Neural cell (in vitro differentiated cells): ENCODE results near the gene TBATA. TPM values are rescaled to one million over a fixed set of nuclear protein-coding genes. Genes with fewer than 3 reads are reported as not detected.

Experiments used
- H2AFZ ChIP-seq: fragments of 200-600, 300-800 bp; sonication (generic), shearing (Covaris generic); 2 replicates; pipeline ENCODE4 v1.6.0; 2014; ENCODE audit warnings: low read depth, mild to moderate bottlenecking, antibody characterized with exemption, low read length, moderate library complexity
- H3F3A ChIP-seq: fragments of 200-600 bp; shearing (Covaris generic); 2 replicates; pipeline ENCODE4 v1.6.1; 2016; ENCODE audit warnings: mild to moderate bottlenecking, moderate library complexity, mixed read lengths, antibody characterized with exemption, low read length; ENCODE audit not compliant: insufficient read depth, poor library complexity, severe bottlenecking
- H3K27ac ChIP-seq: fragments of 200-600, 300-800 bp; sonication (generic), shearing (Covaris generic); 2 replicates; pipeline ENCODE4 v1.5.1; 2014; ENCODE audit warnings: mild to moderate bottlenecking, low read length, moderate library complexity
- H3K27me3 ChIP-seq: fragments of 300-800, 200-600 bp; sonication (generic), shearing (Covaris generic); 2 replicates; pipeline ENCODE4 v1.6.0; 2014; ENCODE audit warnings: mild to moderate bottlenecking, low read depth, low read length, moderate library complexity; ENCODE audit not compliant: insufficient read depth
- H3K36me3 ChIP-seq: fragments of 300-800, 200-600 bp; sonication (generic), shearing (Covaris generic); 2 replicates; pipeline ENCODE4 v1.5.1; 2014; ENCODE audit warnings: mild to moderate bottlenecking, antibody characterized with exemption, low read length, moderate library complexity; ENCODE audit not compliant: insufficient read depth
- H3K4me2 ChIP-seq: fragments of 300-800, 200-600 bp; sonication (generic), shearing (Covaris generic); 2 replicates; pipeline ENCODE4 v1.6.0; 2014; ENCODE audit warnings: mild to moderate bottlenecking, low read length
- H3K4me3 ChIP-seq: fragments of 300-800, 200-600 bp; sonication (generic), shearing (Covaris generic); 2 replicates; pipeline ENCODE4 v1.5.1; 2014; ENCODE audit warnings: mild to moderate bottlenecking, low read length, moderate library complexity
- H3K79me2 ChIP-seq: fragments of 200-600 bp; shearing (Covaris generic); replicated peaks from 2 replicates; pipeline ENCODE4 v1.6.0; 2014; ENCODE audit warnings: mild to moderate bottlenecking, low read length, moderate library complexity; ENCODE audit not compliant: insufficient read depth
- H3K9ac ChIP-seq: fragments of 300-800, 200-600 bp; sonication (generic), shearing (Covaris generic); 2 replicates; pipeline ENCODE4 v1.6.1; 2016; ENCODE audit warnings: mild to moderate bottlenecking, low read length, mixed read lengths
- H3K9me2 ChIP-seq: fragments of 200-600 bp; shearing (Covaris generic); 2 replicates; pipeline ENCODE4 v1.6.1; 2016; ENCODE audit warnings: mild to moderate bottlenecking, low read length, mixed read lengths; ENCODE audit not compliant: insufficient read depth
- H3K9me3 ChIP-seq: fragments of 200-600, 300-800 bp; sonication (generic), shearing (Covaris generic); 2 replicates; pipeline ENCODE4 v1.6.1; 2016; ENCODE audit warnings: mild to moderate bottlenecking, mixed run types, low read length, moderate library complexity, mixed read lengths
- H4K20me1 ChIP-seq: fragments of 200-600 bp; shearing (Covaris generic); 2 replicates; pipeline ENCODE4 v1.6.1; 2016; ENCODE audit warnings: mild to moderate bottlenecking, mixed run types; ENCODE audit not compliant: insufficient read depth
- EP300 ChIP-seq: fragments of 450-650 bp; conservative IDR thresholded peaks from 2 replicates; pipeline ENCODE4 v1.6.1; 2014; ENCODE audit warnings: antibody characterized with exemption, mild to moderate bottlenecking, moderate library complexity; ENCODE audit not compliant: poor library complexity, severe bottlenecking
- EZH2 ChIP-seq: fragments of 200-600, 300-800 bp; shearing (Covaris generic), sonication (generic); IDR thresholded peaks from 2 replicates; pipeline ENCODE4 v1.6.1; 2014; ENCODE audit warnings: antibody characterized with exemption, low read length, borderline replicate concordance, mild to moderate bottlenecking; ENCODE audit not compliant: insufficient read depth, poor library complexity, severe bottlenecking
- MXI1 ChIP-seq: fragments of 450-650 bp; conservative IDR thresholded peaks from 2 replicates; pipeline ENCODE4 v1.6.1; 2014; ENCODE audit warnings: antibody characterized with exemption, mild to moderate bottlenecking; ENCODE audit not compliant: poor library complexity, severe bottlenecking
- POLR2AphosphoS5 ChIP-seq: IDR thresholded peaks from 2 replicates; pipeline ENCODE4 v1.6.1; 2012
- RAD21 ChIP-seq: fragments of 450-650 bp; conservative IDR thresholded peaks from 2 replicates; pipeline ENCODE4 v1.6.1; 2014; ENCODE audit warnings: antibody characterized with exemption, mild to moderate bottlenecking, moderate library complexity
- SMC3 ChIP-seq: fragments of 450-650 bp; conservative IDR thresholded peaks from 2 replicates; pipeline ENCODE4 v1.6.1; 2014; ENCODE audit warnings: antibody characterized with exemption, mild to moderate bottlenecking, moderate library complexity; ENCODE audit not compliant: poor library complexity
- TAF1 ChIP-seq: IDR thresholded peaks from 2 replicates; pipeline ENCODE4 v1.6.1; 2012; ENCODE audit warnings: low read depth
- polyA plus RNA-seq: library from polyadenylated mRNA; depleted of rRNA; stranded (reverse); fragments of >200 nt; gene quantifications from 2 replicates; pipeline ENCODE4 v1.2.3, GENCODE V29; 2014
- TF ChIP-seq, protein P1 (sequence below): IDR thresholded peaks from 2 replicates; pipeline ENCODE4 v1.6.1; 2012; ENCODE audit warnings: borderline replicate concordance
- TF ChIP-seq, protein P2 (sequence below): fragments of 450-650 bp; IDR thresholded peaks from 2 replicates; pipeline ENCODE4 v1.5.1; 2014; ENCODE audit warnings: antibody characterized with exemption, mild to moderate bottlenecking, moderate library complexity; ENCODE audit not compliant: poor library complexity, severe bottlenecking

The TBATA gene
- polyA plus RNA-seq, 1 donor from 2014 or later = not detected

- Histone ChIP-seq H3K79me2 (no peaks in the 10 kb centered on the region), H3K4me2 (no peak overlapping the region), H3K36me3 (no peaks in the 10 kb centered on the region), H3K9ac (no peak overlapping the region), H4K20me1 (no peaks in the 10 kb centered on the region), H3F3A (no peaks in the 10 kb centered on the region), H3K27ac (no peak overlapping the region), H3K4me3 (no peak overlapping the region), H3K9me3 (no peaks in the 10 kb centered on the region), H2AFZ (no peak overlapping the region), H3K27me3 (no peaks in the 10 kb centered on the region), H3K9me2 (no peaks in the 10 kb centered on the region)
- TF ChIP-seq SMC3 (no peak), TAF1 (no peak), MXI1 (no peak), POLR2AphosphoS5 (no peak), EP300 (no peak), RAD21 (no peak), EZH2 (no peak)
- TF ChIP-seq, protein P1, sequence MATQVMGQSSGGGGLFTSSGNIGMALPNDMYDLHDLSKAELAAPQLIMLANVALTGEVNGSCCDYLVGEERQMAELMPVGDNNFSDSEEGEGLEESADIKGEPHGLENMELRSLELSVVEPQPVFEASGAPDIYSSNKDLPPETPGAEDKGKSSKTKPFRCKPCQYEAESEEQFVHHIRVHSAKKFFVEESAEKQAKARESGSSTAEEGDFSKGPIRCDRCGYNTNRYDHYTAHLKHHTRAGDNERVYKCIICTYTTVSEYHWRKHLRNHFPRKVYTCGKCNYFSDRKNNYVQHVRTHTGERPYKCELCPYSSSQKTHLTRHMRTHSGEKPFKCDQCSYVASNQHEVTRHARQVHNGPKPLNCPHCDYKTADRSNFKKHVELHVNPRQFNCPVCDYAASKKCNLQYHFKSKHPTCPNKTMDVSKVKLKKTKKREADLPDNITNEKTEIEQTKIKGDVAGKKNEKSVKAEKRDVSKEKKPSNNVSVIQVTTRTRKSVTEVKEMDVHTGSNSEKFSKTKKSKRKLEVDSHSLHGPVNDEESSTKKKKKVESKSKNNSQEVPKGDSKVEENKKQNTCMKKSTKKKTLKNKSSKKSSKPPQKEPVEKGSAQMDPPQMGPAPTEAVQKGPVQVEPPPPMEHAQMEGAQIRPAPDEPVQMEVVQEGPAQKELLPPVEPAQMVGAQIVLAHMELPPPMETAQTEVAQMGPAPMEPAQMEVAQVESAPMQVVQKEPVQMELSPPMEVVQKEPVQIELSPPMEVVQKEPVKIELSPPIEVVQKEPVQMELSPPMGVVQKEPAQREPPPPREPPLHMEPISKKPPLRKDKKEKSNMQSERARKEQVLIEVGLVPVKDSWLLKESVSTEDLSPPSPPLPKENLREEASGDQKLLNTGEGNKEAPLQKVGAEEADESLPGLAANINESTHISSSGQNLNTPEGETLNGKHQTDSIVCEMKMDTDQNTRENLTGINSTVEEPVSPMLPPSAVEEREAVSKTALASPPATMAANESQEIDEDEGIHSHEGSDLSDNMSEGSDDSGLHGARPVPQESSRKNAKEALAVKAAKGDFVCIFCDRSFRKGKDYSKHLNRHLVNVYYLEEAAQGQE = no peak
- TF ChIP-seq, protein P2, sequence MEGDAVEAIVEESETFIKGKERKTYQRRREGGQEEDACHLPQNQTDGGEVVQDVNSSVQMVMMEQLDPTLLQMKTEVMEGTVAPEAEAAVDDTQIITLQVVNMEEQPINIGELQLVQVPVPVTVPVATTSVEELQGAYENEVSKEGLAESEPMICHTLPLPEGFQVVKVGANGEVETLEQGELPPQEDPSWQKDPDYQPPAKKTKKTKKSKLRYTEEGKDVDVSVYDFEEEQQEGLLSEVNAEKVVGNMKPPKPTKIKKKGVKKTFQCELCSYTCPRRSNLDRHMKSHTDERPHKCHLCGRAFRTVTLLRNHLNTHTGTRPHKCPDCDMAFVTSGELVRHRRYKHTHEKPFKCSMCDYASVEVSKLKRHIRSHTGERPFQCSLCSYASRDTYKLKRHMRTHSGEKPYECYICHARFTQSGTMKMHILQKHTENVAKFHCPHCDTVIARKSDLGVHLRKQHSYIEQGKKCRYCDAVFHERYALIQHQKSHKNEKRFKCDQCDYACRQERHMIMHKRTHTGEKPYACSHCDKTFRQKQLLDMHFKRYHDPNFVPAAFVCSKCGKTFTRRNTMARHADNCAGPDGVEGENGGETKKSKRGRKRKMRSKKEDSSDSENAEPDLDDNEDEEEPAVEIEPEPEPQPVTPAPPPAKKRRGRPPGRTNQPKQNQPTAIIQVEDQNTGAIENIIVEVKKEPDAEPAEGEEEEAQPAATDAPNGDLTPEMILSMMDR = no peak
These were observed 11.0 kb downstream of the TBATA start for GRCh38 chr10:70773965-70774809.

- H3K27me3 ChIP-seq = no peaks in the 10 kb centered on the region
- H3K9me2 ChIP-seq = no peaks in the 10 kb centered on the region
- H3K36me3 ChIP-seq = no peaks in the 10 kb centered on the region
- H2AFZ ChIP-seq = no peak overlapping the region
- no peaks in the 10 kb centered on the region for H3F3A ChIP-seq
- no peaks in the 10 kb centered on the region for H3K9me3 ChIP-seq
- H3K27ac ChIP-seq = no peak overlapping the region
- TF ChIP-seq SMC3 (no peak), EP300 (no peak), RAD21 (no peak), EZH2 (no peak), POLR2AphosphoS5 (no peak), MXI1 (no peak), TAF1 (no peak)
- TF ChIP-seq, protein P1 = no peak
- TF ChIP-seq, protein P2 = no peak
- H3K4me3 ChIP-seq = no peak overlapping the region
- no peaks in the 10 kb centered on the region for H3K79me2 ChIP-seq
- no peaks in the 10 kb centered on the region for H4K20me1 ChIP-seq
- H3K9ac ChIP-seq = no peak overlapping the region
- no peak overlapping the region for H3K4me2 ChIP-seq
These were observed 11.7 kb downstream of the TBATA start for GRCh38 chr10:70773461-70773860.
